ENCODE results near the gene ZNF625.

ZNF625 gene

GRCh38 chr19:12156223-12157058 is at the start of gene ZNF625:
Gene ZNF625, minus strand, starts transcription at chr19:12156734. Its CDS starts 176 bp downstream, at chr19:12156558.
- peak; percentile 78 for DNase-seq

- no peak for DNase-seq
These were observed 48.8 kb upstream of the ZNF625 start for GRCh38 chr19:12205296-12205695.

- peak; percentile 35 for DNase-seq
These were observed 45.7 kb upstream of the ZNF625 start for GRCh38 chr19:12202250-12202649.

GRCh38 chr19:12199757-12200419 is 43.4 kb upstream of the ZNF625 start:
- DNase-seq = no peak

- DNase-seq = no peak
These were observed 41.6 kb upstream of the ZNF625 start for GRCh38 chr19:12198136-12198535.

- peak; percentile 86 for DNase-seq
These were observed 38.5 kb upstream of the ZNF625 start for GRCh38 chr19:12194827-12195731.

GRCh38 chr19:12187625-12188024 is 31.1 kb upstream of the ZNF625 start:
- DNase-seq = no peak

- DNase-seq = no peak
These were observed 23.8 kb upstream of the ZNF625 start for GRCh38 chr19:12180377-12180776.

- DNase-seq = no peak
These were observed 10.1 kb upstream of the ZNF625 start for GRCh38 chr19:12166626-12167025.

GRCh38 chr19:12163826-12164225 is 7.3 kb upstream of the ZNF625 start:
- DNase-seq = no peak

GRCh38 chr19:12162882-12163806 is 6.6 kb upstream of the ZNF625 start, which contains the start of gene ZNF136:
Gene ZNF136, plus strand, starts transcription at chr19:12163096. Its CDS starts 108 bp downstream, at chr19:12163204.
- peak; percentile 80 for DNase-seq

GRCh38 chr19:12162513-12162881 is 6.0 kb upstream of the ZNF625 start:
- DNase-seq = no peak

GRCh38 chr19:12159773-12160414 is 3.4 kb upstream of the ZNF625 start:
- no peak for DNase-seq

GRCh38 chr19:12155324-12155860 is 1.1 kb downstream of the ZNF625 start:
- no peak for DNase-seq

- DNase-seq = no peak
These were observed 11.2 kb downstream of the ZNF625 start for GRCh38 chr19:12145348-12145747.

- no peak for DNase-seq
These were observed 15.2 kb downstream of the ZNF625 start for GRCh38 chr19:12141405-12141736.

- DNase-seq = peak; percentile 63
These were observed 15.8 kb downstream of the ZNF625 start for GRCh38 chr19:12140545-12141404.

- DNase-seq = peak; percentile 81
These were observed 16.5 kb downstream of the ZNF625 start, which contains the start of gene ZNF20 for GRCh38 chr19:12139885-12140544. Gene ZNF20, minus strand, starts transcription at chr19:12140350. Its CDS starts 168 bp downstream, at chr19:12140182.

- DNase-seq = no peak
These were observed 17.3 kb downstream of the ZNF625 start for GRCh38 chr19:12139269-12139668.
